Body of pancreas (tissue), 4 donors: ENCODE measurements around the gene ADAM10.

Source experiments
- CTCF ChIP-seq, 7 experiments: fragments of 450-650 bp in 4 of 7; fragments of 200-600 bp in 3 of 7; sonication (generic) in 3 of 7; IDR thresholded peaks; one replicate each; pipeline ENCODE4 v1.5.1; 2016 to 2019; ENCODE audit warnings: antibody characterized with exemption in 7 of 7
- POLR2A ChIP-seq, 3 donors: fragments of 450-650 bp; IDR thresholded peaks; one replicate each; pipeline ENCODE4 v1.6.1; 2016; ENCODE audit warnings: antibody characterized with exemption in 3 of 3, mild to moderate bottlenecking in 2 of 3

- TF ChIP-seq CTCF (IDR thresholded peaks at IDR 0.05) (no peak), POLR2A (IDR thresholded peaks at IDR 0.05) (no peak)
Measured at GRCh38 chr15:58564981-58565380, 184.5 kb downstream of the ADAM10 start.
